Muscle layer of colon (tissue), 2 donors: Measurements from ENCODE around the gene R3HDM4.
A peak's percentile ranks its signal among the peaks of the same experiment; 100 is the strongest.
"Not testable (repeated sequence)": the region's sequence is repeated elsewhere in the genome, so short reads cannot be mapped to it uniquely, and the experiment has no call there.

Experiments
- H3K27ac ChIP-seq: one replicate; pipeline ENCODE4 v1.7.0; 2013; ENCODE audit warnings: low read depth, mild to moderate bottlenecking, low read length, moderate library complexity
- H3K27me3 ChIP-seq, 2 donors: one replicate each; pipeline ENCODE4 v1.7.0; 2013; ENCODE audit warnings: low read length in 2 of 2, mild to moderate bottlenecking in 2 of 2; ENCODE audit not compliant: insufficient read depth in 2 of 2, control insufficient read depth in 1 of 2
- H3K36me3 ChIP-seq: one replicate; pipeline ENCODE4 v1.7.0; 2013; ENCODE audit warnings: mild to moderate bottlenecking, low read length; ENCODE audit not compliant: insufficient read depth
- H3K4me1 ChIP-seq: one replicate; pipeline ENCODE4 v1.7.0; 2013; ENCODE audit warnings: mild to moderate bottlenecking, low read length; ENCODE audit not compliant: insufficient read depth
- H3K4me3 ChIP-seq, 2 donors: one replicate each; pipeline ENCODE4 v1.7.0; 2013; ENCODE audit warnings: low read length in 2 of 2, low read depth in 1 of 2, mild to moderate bottlenecking in 1 of 2, moderate library complexity in 1 of 2
- H3K9ac ChIP-seq: one replicate; pipeline ENCODE4 v1.7.0; 2013; ENCODE audit warnings: low read length
- H3K9me3 ChIP-seq: one replicate; pipeline ENCODE4 v1.7.0; 2013; ENCODE audit warnings: mild to moderate bottlenecking, low read length
- donor health status: abdominal sarcoma.
- donor health status: Adenocarcinoma of cecum.

The R3HDM4 gene

GRCh38 chr19:861756-862580, 51.1 kb downstream of the R3HDM4 start:
- Histone ChIP-seq H3K4me1 (peaks cover 7% of the 10 kb centered on the region), H3K36me3 (no peaks in the 10 kb centered on the region), H3K9me3 (no peaks in the 10 kb centered on the region), H3K4me3 (no peak overlapping the region), H3K9ac (no peak overlapping the region), H3K27ac (no peak overlapping the region), H3K27me3 (peaks cover 8 to 41% of the 10 kb centered on the region in 2 donors)

GRCh38 chr19:861141-861755, 51.8 kb downstream of the R3HDM4 start:
- peaks cover 8 to 45% of the 10 kb centered on the region in 2 donors for H3K27me3 ChIP-seq
- peaks cover 7% of the 10 kb centered on the region for H3K4me1 ChIP-seq
- no peak overlapping the region for H3K9ac ChIP-seq
- no peaks in the 10 kb centered on the region for H3K9me3 ChIP-seq
- no peaks in the 10 kb centered on the region for H3K36me3 ChIP-seq
- H3K4me3 ChIP-seq: no peak overlapping the region
- no peak overlapping the region for H3K27ac ChIP-seq

GRCh38 chr19:858868-859843, 53.9 kb downstream of the R3HDM4 start, which contains the start of gene CFD:
TSS of gene CFD (plus strand) at chr19:859664. CDS start at chr19:859690, 26 bp downstream.
- H3K9me3 ChIP-seq: no peaks in the 10 kb centered on the region
- H3K4me1 ChIP-seq: peaks cover 7% of the 10 kb centered on the region
- H3K27ac ChIP-seq: peak within 1 kb of the TSS; percentile 20
- H3K27me3 ChIP-seq: peaks cover 8 to 53% of the 10 kb centered on the region in 2 donors
- no peaks in the 10 kb centered on the region for H3K36me3 ChIP-seq
- H3K9ac ChIP-seq: no peak within 1 kb of the TSS
- peak within 1 kb of the TSS; percentile 32 to 38 for H3K4me3 ChIP-seq

GRCh38 chr19:858284-858683, 54.7 kb downstream of the R3HDM4 start:
- no peaks in the 10 kb centered on the region for H3K9me3 ChIP-seq
- H3K36me3 ChIP-seq: no peaks in the 10 kb centered on the region
- H3K27ac ChIP-seq: no peak overlapping the region
- no peak overlapping the region for H3K9ac ChIP-seq
- H3K27me3 ChIP-seq: peaks cover 8 to 54% of the 10 kb centered on the region in 2 donors
- H3K4me3 ChIP-seq: no peak overlapping the region
- H3K4me1 ChIP-seq: peaks cover 4% of the 10 kb centered on the region

GRCh38 chr19:855566-856120, 57.4 kb downstream of the R3HDM4 start:
- Histone ChIP-seq H3K27me3 (peaks cover 8 to 51% of the 10 kb centered on the region in 2 donors), H3K9me3 (no peaks in the 10 kb centered on the region), H3K9ac (no peak overlapping the region), H3K27ac (no peak overlapping the region), H3K36me3 (no peaks in the 10 kb centered on the region), H3K4me3 (no peak overlapping the region), H3K4me1 (peaks cover 7% of the 10 kb centered on the region)

GRCh38 chr19:855142-855541, 57.9 kb downstream of the R3HDM4 start:
- H3K36me3 ChIP-seq: no peaks in the 10 kb centered on the region
- no peaks in the 10 kb centered on the region for H3K9me3 ChIP-seq
- H3K9ac ChIP-seq: no peak overlapping the region
- H3K27ac ChIP-seq: no peak overlapping the region
- H3K27me3 ChIP-seq: peaks cover 8 to 46% of the 10 kb centered on the region in 2 donors
- H3K4me1 ChIP-seq: peaks cover 12% of the 10 kb centered on the region
- no peak overlapping the region for H3K4me3 ChIP-seq

GRCh38 chr19:854549-854948, 58.5 kb downstream of the R3HDM4 start:
- no peaks in the 10 kb centered on the region for H3K9me3 ChIP-seq

GRCh38 chr19:853614-854220, 59.3 kb downstream of the R3HDM4 start:
- H3K9ac ChIP-seq, H3K36me3 ChIP-seq, H3K27ac ChIP-seq, H3K4me3 ChIP-seq, H3K9me3 ChIP-seq: not testable (repeated sequence)
- peaks cover 7 to 32% of the 10 kb centered on the region in 2 donors for H3K27me3 ChIP-seq
- H3K4me1 ChIP-seq: peaks cover 12% of the 10 kb centered on the region

More at GRCh38 chr19:854549-854948, 58.5 kb downstream of the R3HDM4 start:
- H3K36me3 ChIP-seq: no peaks in the 10 kb centered on the region
- H3K4me3 ChIP-seq: no peak overlapping the region
- peaks cover 8 to 40% of the 10 kb centered on the region in 2 donors for H3K27me3 ChIP-seq
- no peak overlapping the region for H3K9ac ChIP-seq
- H3K27ac ChIP-seq: no peak overlapping the region
- H3K4me1 ChIP-seq: peaks cover 12% of the 10 kb centered on the region

- H3K27me3 ChIP-seq: peaks cover under 1 to 26% of the 10 kb centered on the region in 2 donors
- no peaks in the 10 kb centered on the region for H3K36me3 ChIP-seq
- H3K4me3 ChIP-seq: no peak overlapping the region
- H3K9me3 ChIP-seq: no peaks in the 10 kb centered on the region
- no peak overlapping the region for H3K9ac ChIP-seq
- H3K4me1 ChIP-seq: peaks cover 15% of the 10 kb centered on the region
- no peak overlapping the region for H3K27ac ChIP-seq
Observed at GRCh38 chr19:853014-853585, 59.9 kb downstream of the R3HDM4 start.
